Measurements from ENCODE around the gene LRIG1.
A peak's percentile ranks its signal among the peaks of the same experiment; 100 is the strongest.

Gene LRIG1

GRCh38 chr3:66415867-66416428 lies 84.9 kb downstream of the LRIG1 start:
- no peak for DNase-seq

- no peak for DNase-seq
Measured at GRCh38 chr3:66414846-66415245, 86.0 kb downstream of the LRIG1 start.

GRCh38 chr3:66413151-66413751 lies 87.6 kb downstream of the LRIG1 start:
- no peak for DNase-seq

GRCh38 chr3:66411961-66412887 lies 88.6 kb downstream of the LRIG1 start:
- no peak for DNase-seq

- no peak for DNase-seq
Measured at GRCh38 chr3:66411474-66411873, 89.3 kb downstream of the LRIG1 start.

- no peak for DNase-seq
Measured at GRCh38 chr3:66410976-66411375, 89.8 kb downstream of the LRIG1 start.

DNA sequence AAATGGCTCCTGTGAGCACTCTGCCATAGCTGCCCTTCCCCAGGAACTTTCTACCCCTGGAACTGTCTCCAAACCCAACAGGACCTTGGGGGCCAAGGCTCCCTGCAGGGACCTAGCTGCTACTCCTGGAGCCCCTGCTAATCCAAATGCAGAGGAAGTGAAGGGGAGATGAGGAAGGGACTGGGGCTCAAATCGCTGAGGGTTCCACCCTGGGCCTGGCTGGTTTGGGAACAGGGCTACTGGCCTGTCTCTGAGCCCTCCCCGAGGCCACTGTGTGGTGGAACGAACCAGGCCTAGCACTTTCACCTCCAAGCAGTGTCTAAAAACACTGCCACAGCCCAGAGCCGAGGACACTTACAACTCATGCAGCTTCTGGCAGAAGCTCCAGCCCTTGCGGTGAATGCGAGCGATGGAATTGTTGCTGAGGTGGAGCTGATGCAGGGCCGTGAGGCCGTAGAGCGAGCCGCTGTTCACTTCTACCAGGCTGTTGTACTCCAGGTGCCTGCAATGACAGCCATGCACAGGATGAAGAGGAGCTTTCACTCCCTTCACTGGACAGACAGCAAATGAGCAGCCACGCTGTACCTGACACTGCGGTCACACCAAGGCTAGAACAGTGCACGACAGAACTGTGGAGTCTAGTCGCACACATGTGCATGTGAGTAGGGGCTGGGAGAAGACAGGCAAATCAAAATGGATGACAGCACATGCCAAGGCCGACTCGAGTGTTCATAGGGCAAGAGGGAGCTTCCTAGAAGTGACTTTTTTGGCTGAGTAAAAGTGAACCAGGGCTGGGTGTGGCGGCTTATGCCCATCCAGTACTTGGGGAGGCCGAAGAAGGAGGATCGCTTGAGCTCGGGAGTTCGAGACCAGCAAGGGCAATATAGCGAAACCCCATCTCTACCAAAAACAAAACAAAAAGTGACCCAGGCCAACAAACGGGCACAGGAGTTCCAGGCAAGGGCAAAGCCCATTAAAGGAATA lies 90.8 kb downstream of the LRIG1 start:
- DNase-seq = no peak

DNA sequence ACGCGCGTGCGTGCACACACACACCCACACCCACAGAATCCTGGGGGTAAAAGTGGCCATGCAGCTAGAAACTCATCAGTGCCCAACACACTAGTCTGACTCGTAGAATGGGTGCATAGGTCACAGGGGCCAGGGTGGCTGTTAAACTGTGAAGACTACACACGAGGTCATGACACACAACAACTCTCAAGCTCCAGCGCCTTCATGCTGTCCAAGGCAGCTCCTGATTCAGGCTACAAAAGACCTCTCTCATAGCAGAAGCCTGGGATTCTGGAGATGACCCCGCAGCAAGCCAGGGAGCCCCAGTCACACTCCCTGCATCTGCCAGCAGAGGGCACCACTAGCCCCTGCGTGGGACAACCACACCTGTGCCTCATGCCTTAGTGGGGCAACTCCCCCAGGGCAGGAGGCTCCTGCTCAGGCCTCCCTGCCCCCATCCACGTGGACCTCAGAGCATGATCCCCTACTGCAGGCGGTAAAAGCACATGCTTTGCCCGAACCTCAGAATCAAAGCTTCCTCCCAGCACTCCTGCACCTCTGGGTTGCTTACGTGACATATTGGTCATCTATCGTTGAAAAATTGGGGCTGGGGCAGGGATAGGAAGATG lies 93.1 kb downstream of the LRIG1 start:
- DNase-seq = peak; percentile 50

DNA sequence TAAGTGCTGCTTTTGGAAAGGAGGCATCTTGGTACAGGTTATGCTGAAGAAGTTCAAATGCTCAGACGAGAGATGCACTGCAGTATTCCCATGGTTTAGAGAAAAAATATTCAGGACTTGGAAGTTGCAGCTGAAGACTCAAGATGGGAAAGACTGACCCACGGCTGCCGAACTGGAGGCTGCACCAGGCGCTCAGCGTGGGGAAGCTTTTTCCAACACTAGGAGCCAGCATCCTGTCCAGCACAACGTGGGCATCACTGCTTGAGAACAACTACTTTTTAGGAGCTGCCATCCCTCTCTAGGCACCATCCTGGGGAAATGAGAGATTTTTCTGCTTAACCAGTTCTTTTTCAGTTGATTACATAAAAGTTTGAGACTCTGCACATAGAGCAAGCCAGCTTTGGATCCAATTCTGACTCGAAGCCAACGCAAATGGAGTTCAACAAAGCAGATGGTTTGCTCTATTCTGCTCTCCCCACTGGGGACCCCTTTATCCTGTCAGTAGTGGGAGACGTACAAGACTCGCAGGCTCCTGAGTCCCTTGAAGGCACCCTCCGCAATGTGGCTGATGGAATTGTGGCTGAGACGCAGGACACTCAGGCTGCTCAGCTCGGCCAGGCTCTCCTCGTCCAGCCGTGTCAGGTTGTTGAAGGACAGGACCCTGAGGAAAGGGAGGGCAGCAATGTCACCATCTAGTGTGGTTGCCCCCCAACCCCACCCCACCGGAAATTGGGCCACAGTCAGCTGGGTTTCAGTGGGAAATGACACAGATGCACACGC lies 93.8 kb downstream of the LRIG1 start:
- DNase-seq = no peak

DNA sequence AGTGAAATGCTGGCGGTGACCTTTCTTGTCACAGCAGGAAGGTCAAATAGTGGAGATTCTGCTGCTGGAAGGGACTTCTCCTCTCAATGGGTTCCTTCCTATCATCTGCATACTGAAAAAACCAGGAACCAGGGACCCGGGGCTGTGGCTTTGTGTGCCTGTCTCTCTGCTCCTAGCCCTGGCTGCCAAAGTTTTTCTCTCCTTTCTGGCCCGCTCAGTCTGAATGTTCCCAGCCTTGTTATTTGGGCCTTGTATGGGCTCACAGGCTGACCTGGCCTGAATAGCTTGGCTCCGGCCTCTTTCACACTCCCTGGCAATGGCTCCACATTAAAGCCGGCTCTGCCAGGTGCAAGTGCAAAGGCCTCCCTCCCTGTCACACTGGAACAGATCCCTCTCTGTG lies 94.7 kb downstream of the LRIG1 start:
- no peak for DNase-seq

GRCh38 chr3:66405701-66406091 lies 95.1 kb downstream of the LRIG1 start:
- DNase-seq = no peak

DNA sequence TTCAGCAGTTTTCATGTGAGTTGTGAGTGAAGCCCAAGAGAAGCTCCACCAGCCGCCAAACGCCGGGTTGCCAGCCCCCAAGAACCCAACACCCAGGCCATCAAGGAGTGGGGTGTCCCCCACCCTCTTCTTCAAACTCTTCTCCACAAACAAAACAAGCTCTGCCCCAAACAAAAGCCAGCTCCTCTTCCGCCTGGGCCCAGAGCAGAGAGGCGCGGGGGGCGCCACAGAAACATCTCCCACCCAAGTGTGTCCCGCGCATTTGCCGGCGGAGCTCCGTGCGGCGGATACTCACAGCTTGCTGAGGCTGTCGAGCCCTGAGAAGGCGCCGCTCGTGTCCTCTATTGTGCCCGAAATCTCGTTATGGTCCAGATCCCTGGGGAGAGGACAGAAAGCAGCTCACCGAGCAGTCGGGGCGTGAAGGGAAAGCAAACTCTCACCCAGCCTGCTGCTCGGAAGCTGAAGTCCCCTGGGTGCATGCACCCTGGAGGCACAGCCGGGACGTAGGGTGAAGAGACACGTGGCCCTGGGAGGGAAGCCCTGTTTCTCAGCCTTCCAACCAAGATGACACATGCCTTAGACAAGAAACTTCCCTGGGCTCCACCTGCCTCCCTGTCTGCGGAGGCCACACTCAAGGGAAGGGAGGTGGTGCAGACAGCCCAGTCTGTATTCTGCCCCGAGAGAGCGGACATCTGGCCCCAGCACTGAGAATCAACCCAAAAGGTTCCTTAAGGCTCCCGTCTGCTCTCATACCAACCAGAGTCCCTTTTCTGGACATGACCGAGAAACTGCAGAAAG lies 95.7 kb downstream of the LRIG1 start:
- DNase-seq = no peak

DNA sequence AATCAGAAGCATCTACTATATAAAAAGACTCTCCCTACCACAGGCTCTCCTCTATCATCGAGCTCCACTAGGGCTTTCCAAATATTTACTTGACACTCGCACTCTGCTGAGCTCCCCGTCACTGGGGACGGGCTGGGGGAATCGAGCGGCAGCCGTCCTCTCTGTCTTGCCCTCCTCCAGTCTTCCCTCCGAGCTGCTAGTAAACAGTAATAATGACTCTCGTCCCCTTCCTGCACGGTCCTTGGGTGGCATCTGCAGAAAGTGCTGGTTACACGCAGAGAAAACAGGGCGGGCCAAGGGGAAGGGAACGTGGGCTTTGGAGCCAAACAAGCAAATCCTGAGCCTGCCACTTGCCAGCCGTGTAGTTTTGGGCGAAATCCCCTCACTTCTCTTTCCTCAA lies 96.6 kb downstream of the LRIG1 start:
- DNase-seq = no peak

DNA sequence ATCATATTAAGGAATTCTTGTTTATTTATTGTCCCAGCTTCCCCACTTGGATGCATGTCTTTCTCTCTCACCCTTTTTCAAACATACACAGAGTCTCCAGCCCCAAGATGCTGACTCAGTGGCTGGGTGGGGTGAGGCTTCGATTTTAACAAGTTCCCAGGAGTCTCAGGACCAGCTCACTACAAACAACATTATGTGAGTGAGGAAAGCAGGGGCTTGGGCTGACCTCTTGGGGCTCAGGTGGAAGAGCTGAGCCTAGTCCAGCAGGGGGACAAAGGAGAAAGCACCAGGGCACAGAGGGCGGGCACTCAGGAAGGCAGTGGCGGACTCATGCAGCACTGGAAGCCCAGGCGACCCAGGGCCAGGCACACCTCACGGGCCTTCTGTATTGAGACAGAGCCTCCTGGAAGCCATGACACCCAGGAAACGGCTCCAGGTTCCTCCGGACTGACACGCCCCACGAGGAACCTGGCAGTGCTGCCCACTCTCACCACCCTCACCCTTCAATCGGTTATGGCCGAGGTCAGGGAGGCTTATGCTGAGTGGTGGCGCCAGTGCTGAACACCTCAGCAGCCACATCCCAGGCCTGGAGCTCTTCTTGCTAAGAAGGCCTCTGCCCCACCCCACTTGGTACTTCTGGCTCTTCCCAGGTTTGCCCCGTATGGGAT lies 97.4 kb downstream of the LRIG1 start:
- DNase-seq = no peak

DNA sequence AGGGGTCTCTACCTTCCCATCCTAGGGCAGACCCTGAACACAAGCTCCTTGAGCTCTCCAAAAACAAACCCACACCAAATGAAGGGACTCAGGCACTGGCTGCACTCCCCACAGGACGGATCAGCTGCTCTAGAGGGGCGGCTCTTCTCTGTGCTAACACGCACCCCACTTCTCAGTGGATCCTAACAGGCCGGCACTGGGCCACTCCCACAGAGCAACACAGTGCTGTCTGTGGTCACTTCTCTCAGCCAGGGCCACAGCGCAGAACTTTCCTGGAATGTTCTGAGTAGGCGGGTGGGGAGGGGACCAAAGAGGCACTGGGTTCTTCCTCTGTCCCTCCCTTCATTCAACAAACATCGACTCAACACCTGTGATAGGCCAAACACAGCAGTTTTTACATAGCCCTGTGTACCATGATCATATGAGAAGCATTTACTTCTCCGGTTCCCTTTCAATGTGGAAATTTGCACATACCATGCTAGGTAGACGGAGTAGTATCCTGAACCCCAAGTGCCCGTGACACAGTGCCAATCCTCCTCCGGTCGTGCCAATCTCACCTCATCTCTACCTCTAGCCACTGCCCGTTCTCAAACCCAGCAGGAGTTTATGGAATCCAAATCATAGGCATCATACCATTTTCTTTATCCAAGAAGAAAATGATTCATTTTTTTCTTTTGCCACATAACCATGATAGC lies 98.1 kb downstream of the LRIG1 start:
- no peak for DNase-seq

DNA sequence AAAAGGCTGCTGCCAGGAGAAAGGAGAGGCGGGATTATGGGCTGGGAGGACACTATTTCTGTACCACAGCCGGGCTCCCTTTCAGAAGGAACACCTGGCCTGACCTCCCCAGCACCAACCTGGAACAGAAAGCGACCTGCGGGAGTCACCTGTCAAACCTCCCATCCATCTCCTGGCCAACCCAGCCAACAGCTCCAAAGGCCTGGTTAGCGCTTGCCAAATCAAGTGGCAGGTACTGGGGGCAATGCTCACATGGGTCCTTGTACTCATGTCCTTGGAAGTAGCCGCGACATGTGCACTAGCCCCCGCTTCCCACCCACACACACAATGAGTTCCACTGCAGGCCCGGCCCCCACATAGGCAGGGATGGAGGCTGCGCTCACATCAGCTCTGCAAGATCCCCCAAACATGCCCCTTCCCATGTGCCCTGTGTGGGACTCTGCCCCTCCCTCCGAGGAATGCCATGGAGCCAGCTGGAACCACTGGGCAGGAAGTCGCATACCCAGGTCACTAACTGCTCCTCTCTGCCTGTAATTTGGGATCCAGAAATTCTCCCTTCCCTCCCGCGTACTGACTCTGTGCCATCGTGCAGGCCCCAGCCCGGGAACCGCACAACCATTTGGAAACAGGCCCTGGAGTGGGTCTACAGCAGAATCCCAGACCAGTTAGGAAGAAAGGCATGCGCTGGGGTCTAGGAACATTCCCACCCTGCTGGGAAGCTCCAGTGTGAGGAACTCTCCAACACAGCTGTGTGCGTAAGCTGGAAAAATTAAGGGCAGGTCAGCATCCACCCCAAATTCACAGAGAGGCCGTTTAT lies 98.9 kb downstream of the LRIG1 start:
- no peak for DNase-seq

DNA sequence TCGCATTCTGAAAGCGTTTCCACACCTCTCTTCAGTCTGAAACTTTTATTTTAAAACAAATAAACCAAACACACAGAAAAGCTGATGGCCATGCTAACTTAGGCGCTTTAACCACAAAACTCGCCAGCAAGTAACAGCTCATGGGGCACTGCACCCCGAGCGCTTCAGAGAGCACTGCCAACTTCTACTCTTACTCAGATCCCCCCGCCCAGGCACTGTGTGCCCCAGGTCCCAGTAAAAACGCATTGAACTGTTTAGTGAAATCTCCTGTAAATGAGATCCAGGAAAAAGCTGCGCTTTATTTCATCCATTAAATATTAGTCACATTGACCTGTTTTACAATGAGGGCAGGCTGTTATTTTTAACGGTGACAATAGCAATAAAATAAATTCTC lies 99.7 kb downstream of the LRIG1 start:
- DNase-seq = no peak

DNA sequence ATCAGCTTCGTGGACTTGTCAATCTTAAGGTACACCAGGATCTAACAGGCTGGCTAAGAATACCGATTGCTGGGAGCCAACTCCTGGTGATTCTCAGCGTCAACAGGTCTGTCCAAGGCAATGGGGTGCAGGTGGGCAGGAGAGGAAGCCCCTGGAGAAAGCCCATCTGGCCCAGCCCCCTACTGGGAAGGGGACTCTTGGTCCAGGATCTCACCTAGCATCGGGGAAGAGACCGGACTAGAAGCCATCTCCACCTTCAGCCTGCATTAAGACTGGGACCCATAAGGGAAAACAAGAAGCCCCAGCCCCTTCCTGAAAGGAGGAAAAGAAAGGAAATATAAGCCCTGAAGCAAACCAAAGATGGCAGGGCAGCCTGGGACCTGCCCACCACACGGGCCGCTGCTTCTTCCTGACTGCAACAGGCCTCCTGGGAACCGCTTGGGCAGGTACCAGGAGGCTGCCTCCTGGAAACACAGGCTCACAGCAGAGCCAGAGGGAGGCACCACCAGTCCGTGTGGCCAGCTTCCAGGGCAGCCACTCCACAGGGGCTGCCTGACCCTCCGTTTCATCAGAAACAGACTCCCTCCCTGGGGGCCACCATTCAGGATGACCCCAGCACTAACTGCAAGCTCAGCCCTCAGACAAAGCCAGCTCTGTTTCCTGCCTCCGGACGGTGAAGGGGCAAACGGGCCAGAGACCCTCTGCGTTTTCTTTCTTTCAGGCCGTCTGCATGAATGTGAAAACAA lies 100.2 kb downstream of the LRIG1 start:
- no peak for DNase-seq
